NOMO-1 treated with DMSO at 0.1 percent for 48 hours (cell line): ENCODE data around the gene SRI.
"Not testable (repeated sequence)": the region's sequence is repeated elsewhere in the genome, so short reads cannot be mapped to it uniquely, and the experiment has no call there.

Experiments
- DNase-seq: peaks from one replicate; lab custom pipeline; 2025; ENCODE audit not compliant: unreplicated experiment; lab: John Stamatoyannopoulos, UW

SRI gene

DNA sequence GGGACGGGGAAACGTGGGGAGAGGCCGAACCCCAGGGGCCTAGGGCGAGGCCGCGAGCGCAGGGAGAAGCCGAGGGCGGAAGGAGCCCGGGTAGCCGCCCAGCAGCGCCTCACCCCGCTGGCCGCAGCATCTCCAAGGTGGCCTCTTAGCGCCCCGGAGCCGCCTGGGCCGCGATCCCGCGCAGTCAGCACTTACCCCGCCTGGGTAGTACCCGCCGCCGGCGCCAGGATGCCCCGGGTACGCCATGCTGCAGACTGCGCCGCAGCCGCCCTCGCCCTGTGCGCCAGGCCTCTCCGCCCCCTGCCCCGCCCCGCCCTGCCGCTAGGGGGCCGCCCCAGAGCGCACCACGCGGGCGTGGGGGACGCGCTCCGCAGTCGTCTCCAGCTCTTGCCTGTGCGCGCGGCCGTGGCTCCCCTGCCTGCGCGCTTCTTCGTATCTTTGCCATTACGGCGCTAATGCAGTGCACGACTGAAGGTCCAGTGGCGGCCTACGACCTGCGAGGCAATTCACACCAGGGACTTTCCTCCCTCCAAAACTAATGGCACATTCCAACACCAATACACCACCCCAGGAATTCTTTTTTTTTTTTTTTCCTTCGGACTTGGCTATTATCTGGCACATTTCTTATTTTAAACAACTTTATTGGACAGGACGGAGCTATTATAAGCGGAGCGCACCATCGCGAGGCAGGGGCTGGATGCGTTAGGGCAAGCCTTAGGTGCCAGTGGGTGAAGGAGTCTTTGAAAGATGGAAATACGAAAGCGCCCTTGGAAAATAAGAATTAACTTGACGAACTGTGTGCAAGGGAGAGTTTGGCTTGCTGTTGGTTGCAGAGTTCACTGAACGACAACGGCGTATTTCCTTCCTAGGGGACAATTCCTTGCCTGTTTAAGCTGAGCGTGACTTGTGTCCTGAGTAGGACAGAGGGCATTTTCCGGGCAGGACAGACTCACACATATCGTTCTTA, at the start of gene SRI:
Gene SRI (minus strand): TSS at position 258 of the 967 bp plus-strand sequence. CDS start 12 bp downstream, at position 246.
- peak; percentile 98 for DNase-seq

DNA sequence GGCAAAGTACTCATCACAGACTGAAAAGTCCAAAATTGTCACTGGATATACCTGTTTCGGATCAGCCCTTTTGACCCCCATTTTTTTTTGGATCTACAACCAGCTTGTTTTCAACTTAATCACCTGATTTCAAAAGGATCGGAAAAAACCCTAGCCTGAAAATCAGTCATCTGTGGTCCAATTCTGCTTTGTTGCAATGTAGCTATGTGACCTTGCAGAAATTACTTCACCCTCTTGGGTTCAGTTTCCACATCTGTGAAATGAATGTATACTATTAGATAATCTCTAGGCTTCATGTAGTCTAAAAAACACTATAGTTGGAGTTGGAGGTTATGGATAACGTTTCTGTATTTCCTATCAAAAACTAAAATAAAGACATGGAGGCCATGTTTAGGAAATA, 49.7 kb upstream of the SRI start:
- no peak for DNase-seq

- DNase-seq, result peak; percentile 97
Observed at GRCh38 chr7:88268858-88269257, 49.0 kb upstream of the SRI start.

- peak; percentile 18 for DNase-seq
Observed at GRCh38 chr7:88268051-88268450, 48.2 kb upstream of the SRI start.

DNA sequence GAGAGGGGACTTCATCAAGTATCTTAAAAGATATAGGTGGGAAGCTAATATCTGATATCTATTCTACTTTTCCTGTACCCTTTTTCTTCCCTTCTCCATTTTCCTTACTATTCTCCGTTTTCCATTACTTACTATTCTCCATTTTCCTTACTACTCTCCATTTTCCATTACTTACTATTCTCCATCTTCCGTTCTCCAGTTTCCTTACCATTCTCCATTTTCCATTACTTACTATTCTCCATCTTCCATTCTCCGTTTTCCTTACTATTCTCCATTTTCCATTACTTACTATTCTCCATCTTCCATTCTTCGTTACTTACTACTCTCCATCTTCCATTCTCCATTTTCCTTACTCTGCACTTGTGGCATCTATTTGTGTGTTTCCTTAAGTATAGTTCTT, 47.6 kb upstream of the SRI start:
- DNase-seq, result no peak

GRCh38 chr7:88264987-88265386, 45.1 kb upstream of the SRI start:
- peak; percentile 84 for DNase-seq

GRCh38 chr7:88262562-88262961, 42.7 kb upstream of the SRI start:
- no peak for DNase-seq

- no peak for DNase-seq
Observed at GRCh38 chr7:88260719-88261118, 40.9 kb upstream of the SRI start.

- DNase-seq, result no peak
Observed at GRCh38 chr7:88259656-88260380, 40.0 kb upstream of the SRI start.

DNA sequence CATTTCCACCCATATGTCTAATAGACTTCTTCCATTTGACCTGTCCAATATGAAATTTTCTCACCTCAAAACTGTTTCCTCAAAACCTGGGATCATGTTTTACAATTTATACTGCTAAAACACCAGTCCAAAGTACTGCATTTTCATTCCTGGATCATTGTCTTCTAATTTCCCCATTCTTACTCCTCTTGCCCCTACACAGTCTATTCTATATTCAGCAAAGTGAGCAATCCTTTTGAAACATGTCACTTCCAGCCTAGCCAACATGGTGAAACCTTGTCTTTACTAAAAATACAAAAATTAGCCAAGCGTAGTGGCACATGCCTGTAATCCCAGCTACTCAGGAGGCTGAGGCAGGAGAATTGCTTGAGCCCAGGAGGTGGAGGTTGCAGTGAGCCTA, 38.5 kb upstream of the SRI start:
- DNase-seq, result not testable (repeated sequence)

GRCh38 chr7:88256906-88257305, 37.1 kb upstream of the SRI start:
- DNase-seq, result peak; percentile 39

- DNase-seq, result no peak
Observed at GRCh38 chr7:88254721-88255424, 35.0 kb upstream of the SRI start.

DNA sequence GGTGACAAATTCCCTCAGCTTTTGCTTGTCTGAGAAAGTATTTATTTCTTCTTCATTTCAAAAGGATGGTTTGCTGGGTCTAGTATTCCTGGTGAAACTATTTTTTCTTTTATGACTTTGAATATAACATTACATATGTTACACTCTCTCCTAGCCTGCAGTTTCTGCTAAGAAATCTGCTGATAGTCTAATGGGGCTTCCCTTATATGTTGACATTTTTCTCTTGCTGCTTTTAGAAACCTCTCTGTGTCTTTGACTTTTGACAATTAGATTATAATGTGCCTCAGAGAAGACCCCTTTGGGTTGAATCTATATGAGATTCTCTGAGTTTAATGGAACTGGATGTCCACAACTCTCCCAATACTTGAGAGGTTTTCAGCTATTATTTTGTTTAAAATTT, 33.8 kb upstream of the SRI start:
- DNase-seq, result no peak

GRCh38 chr7:88244258-88244657, 24.4 kb upstream of the SRI start:
- no peak for DNase-seq

DNA sequence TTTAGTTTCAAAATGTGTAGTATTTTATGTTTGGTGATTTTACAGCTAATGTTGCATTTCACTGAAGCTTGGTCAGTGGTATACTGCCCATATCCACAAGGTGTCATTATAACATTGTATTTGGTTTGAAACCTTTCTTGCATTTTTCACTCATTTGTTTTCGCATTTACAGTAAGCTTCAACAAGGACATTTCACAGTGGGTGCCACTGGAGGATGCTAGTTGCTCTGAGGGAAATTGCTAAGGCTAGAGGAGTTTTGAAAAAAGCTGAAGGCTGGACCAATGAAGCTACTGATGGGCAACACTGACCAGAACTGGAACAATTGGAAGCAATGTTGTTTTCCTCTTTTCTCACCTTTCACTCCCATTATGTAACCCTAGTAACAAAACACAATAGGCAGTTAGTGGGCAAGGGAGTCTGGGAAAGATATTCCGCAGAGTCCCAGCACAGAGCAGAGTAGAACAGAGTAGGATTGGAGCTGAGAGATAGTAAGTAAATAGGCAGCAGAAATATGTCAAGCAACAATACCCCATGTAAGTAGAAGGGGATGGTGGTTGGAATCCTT, 23.6 kb upstream of the SRI start:
- DNase-seq, result peak; percentile 92

- no peak for DNase-seq
Observed at GRCh38 chr7:88239852-88240251, 20.0 kb upstream of the SRI start.

DNA sequence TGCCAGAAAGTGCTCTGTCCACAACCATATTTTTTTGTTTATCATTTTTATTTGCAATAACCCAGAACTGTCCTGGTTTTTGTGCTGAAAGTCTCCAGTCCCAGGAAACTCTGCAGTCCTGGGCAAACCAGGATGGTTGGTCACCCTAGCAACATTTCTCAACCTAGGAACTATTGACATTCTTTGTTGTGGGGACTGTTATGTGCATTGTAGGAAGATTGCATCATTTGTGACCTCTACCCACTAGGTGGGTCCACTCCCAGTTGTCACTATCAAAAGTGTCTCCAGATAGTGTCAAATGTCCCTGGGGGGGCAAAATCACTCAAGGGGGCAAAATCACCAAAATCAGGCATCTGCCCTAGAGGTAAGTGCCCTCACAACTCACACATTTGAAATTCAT, 14.0 kb upstream of the SRI start:
- no peak for DNase-seq

GRCh38 chr7:88230646-88231045, 10.8 kb upstream of the SRI start:
- no peak for DNase-seq

- DNase-seq, result no peak
Observed at GRCh38 chr7:88229302-88229995, 9.6 kb upstream of the SRI start.

- peak; percentile 71 for DNase-seq
Observed at GRCh38 chr7:88226886-88227516, 7.2 kb upstream of the SRI start.
